Osteoblast (primary cell): Measurements from ENCODE around the gene CBX5. TPM values are rescaled to one million over a fixed set of nuclear protein-coding genes. Genes with fewer than 3 reads are reported as not detected.
A peak's percentile ranks its signal among the peaks of the same experiment; 100 is the strongest.

Experiments
- DNase-seq: peaks from one replicate; pipeline ENCODE4 v3.0.0; 2011; ENCODE audit warnings: low spot score, mixed read lengths; ENCODE audit not compliant: insufficient read length; ENCODE audit errors: missing footprints
- H2AFZ ChIP-seq: 2 replicates; pipeline ENCODE4 v1.6.0; 2011; ENCODE audit warnings: mild to moderate bottlenecking, low read length
- H3K27ac ChIP-seq: 2 replicates; pipeline ENCODE4 v1.5.1; 2011; ENCODE audit warnings: mild to moderate bottlenecking, low read depth, low read length, moderate library complexity
- H3K27me3 ChIP-seq: 2 replicates; pipeline ENCODE4 v1.6.0; 2012; ENCODE audit warnings: mild to moderate bottlenecking, control low read depth, inconsistent platforms, low read length, moderate library complexity; ENCODE audit not compliant: insufficient read depth
- H3K36me3 ChIP-seq: 2 replicates; pipeline ENCODE4 v1.5.1; 2011; ENCODE audit warnings: mild to moderate bottlenecking, low read length, control low read depth, moderate library complexity; ENCODE audit not compliant: insufficient read depth
- H3K4me1 ChIP-seq: 2 replicates; pipeline ENCODE4 v1.5.1; 2011; ENCODE audit warnings: mild to moderate bottlenecking, low read length, control low read depth, moderate library complexity; ENCODE audit not compliant: insufficient read depth
- H3K4me2 ChIP-seq: 2 replicates; pipeline ENCODE4 v1.6.0; 2011; ENCODE audit warnings: mild to moderate bottlenecking, low read length; ENCODE audit not compliant: insufficient read depth
- H3K4me3 ChIP-seq: fragments of 200-600 bp; sonication (generic); 3 replicates; pipeline ENCODE4 v1.5.1; 2012; ENCODE audit warnings: mild to moderate bottlenecking, low read length, inconsistent platforms; ENCODE audit not compliant: insufficient read depth
- H3K79me2 ChIP-seq: 2 replicates; pipeline ENCODE4 v1.6.0; 2012; ENCODE audit warnings: mild to moderate bottlenecking, low read length, control low read depth, inconsistent platforms; ENCODE audit not compliant: insufficient read depth
- H3K9me3 ChIP-seq: 2 replicates; pipeline ENCODE4 v1.5.1; 2011; ENCODE audit warnings: low read depth, low read length, control low read depth
- H4K20me1 ChIP-seq: 2 replicates; pipeline ENCODE4 v1.6.0; 2012; ENCODE audit warnings: mild to moderate bottlenecking, low read length, control low read depth; ENCODE audit not compliant: insufficient read depth
- total RNA-seq: library from RNA; depleted of rRNA; stranded (reverse); fragments of >200 nt; gene quantifications from 2 replicates; pipeline ENCODE4 v1.2.3, GENCODE V29; 2012
- TF ChIP-seq, protein P1 (sequence below): IDR thresholded peaks from 2 replicates; pipeline ENCODE4 v1.5.1; 2011; ENCODE audit warnings: mild to moderate bottlenecking, low read depth, low read length, moderate library complexity; ENCODE audit errors: extremely low read depth

CBX5 gene
- total RNA-seq, 1 donor, result 37.6 TPM

DNA sequence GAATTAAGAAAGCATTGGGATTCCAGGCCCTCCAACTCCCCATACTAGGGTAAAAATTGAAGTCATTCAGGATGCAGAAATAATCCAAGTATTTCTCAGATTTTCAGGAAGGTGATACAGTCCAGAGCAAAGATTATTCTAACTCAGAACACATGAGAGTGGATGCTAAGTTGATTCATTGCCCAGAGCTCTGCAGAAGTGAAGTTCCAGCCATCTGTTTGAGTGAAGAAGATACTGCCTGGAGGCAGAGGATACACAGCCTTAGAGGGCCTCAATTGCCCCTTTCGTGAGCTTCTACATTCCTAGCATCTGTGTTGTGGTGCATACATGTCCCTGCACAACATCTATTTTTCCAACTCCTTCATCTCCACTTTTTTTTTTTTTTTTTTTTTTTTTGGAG lies 54.3 kb downstream of the CBX5 start:
- no peak for DNase-seq
- H3K27me3 ChIP-seq, result no peaks in the 10 kb centered on the region
- TF ChIP-seq, protein P1, sequence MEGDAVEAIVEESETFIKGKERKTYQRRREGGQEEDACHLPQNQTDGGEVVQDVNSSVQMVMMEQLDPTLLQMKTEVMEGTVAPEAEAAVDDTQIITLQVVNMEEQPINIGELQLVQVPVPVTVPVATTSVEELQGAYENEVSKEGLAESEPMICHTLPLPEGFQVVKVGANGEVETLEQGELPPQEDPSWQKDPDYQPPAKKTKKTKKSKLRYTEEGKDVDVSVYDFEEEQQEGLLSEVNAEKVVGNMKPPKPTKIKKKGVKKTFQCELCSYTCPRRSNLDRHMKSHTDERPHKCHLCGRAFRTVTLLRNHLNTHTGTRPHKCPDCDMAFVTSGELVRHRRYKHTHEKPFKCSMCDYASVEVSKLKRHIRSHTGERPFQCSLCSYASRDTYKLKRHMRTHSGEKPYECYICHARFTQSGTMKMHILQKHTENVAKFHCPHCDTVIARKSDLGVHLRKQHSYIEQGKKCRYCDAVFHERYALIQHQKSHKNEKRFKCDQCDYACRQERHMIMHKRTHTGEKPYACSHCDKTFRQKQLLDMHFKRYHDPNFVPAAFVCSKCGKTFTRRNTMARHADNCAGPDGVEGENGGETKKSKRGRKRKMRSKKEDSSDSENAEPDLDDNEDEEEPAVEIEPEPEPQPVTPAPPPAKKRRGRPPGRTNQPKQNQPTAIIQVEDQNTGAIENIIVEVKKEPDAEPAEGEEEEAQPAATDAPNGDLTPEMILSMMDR, result no peak
- no peaks in the 10 kb centered on the region for H3K79me2 ChIP-seq
- H3K36me3 ChIP-seq, result no peaks in the 10 kb centered on the region
- H2AFZ ChIP-seq, result no peak overlapping the region
- H3K4me3 ChIP-seq, result no peak overlapping the region
- H3K27ac ChIP-seq, result no peak overlapping the region
- no peaks in the 10 kb centered on the region for H4K20me1 ChIP-seq
- H3K4me1 ChIP-seq, result peaks cover 45% of the 10 kb centered on the region
- no peaks in the 10 kb centered on the region for H3K9me3 ChIP-seq
- H3K4me2 ChIP-seq, result no peak overlapping the region

DNA sequence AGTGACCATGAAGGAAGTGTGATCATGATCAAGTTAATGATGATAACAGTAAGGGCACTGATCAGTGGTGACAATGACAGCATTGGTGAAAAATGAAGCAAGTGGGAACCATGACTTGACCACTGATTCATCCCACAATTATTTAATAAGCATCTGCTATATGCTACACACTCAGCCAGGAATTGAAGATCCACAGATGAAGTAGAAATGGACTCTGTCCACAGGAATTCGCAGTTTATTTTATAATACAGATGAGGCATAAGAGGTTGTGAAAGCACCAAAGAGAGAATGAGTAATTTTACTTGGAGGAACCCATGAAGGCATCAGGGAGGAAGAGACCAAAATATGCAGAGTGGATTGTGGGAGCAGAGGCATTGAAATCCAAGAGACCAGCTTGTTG lies 57.3 kb downstream of the CBX5 start:
- H3K4me3 ChIP-seq, result no peak overlapping the region

DNA sequence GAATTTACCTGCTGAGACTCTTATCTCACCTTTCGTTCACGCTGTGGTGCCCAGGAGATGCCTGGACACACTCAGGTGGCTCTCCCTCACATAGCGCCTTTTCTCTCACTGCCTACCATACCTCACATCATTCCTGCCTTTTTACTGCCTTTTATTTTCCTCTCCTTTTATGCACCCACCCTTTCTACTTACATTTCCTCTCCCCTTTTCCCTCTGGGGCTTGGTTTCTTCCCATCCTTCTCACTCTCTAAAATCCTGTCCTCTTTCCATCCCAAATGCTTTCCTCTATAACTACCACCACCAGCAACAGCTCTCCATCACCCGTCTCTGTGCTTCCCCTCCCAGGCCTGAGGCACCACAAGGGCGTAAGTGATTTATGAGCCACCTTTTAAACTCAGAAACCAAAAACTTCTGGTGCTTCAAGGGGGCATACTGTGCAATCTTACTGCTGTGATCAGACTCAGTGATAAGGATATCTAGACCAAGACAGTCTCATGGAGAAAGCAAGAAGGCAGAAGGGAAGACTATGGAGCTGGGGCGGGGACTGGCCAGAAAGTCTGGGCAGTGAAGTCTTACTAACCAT lies 58.4 kb downstream of the CBX5 start:
- H3K27me3 ChIP-seq, result no peaks in the 10 kb centered on the region
- H3K9me3 ChIP-seq, result no peaks in the 10 kb centered on the region
- H3K4me2 ChIP-seq, result no peak overlapping the region
- H3K4me1 ChIP-seq, result peaks cover 38% of the 10 kb centered on the region
- TF ChIP-seq, protein P1, result no peak
- no peaks in the 10 kb centered on the region for H3K79me2 ChIP-seq
- H4K20me1 ChIP-seq, result no peaks in the 10 kb centered on the region
- H2AFZ ChIP-seq, result no peak overlapping the region
- H3K36me3 ChIP-seq, result no peaks in the 10 kb centered on the region
- no peak for DNase-seq
- H3K27ac ChIP-seq, result peak overlapping the region; percentile 72
- no peak overlapping the region for H3K4me3 ChIP-seq

More for the DNA sequence above, 57.3 kb downstream of the CBX5 start:
- Histone ChIP-seq H3K4me1 (peaks cover 28% of the 10 kb centered on the region), H3K9me3 (no peaks in the 10 kb centered on the region), H2AFZ (peak overlapping the region; percentile 4), H3K36me3 (no peaks in the 10 kb centered on the region), H3K79me2 (no peaks in the 10 kb centered on the region), H4K20me1 (no peaks in the 10 kb centered on the region), H3K27me3 (no peaks in the 10 kb centered on the region), H3K4me2 (peak overlapping the region; percentile 23), H3K27ac (peak overlapping the region; percentile 72)
- TF ChIP-seq, protein P1, result no peak
- peak; percentile 89 for DNase-seq

DNA sequence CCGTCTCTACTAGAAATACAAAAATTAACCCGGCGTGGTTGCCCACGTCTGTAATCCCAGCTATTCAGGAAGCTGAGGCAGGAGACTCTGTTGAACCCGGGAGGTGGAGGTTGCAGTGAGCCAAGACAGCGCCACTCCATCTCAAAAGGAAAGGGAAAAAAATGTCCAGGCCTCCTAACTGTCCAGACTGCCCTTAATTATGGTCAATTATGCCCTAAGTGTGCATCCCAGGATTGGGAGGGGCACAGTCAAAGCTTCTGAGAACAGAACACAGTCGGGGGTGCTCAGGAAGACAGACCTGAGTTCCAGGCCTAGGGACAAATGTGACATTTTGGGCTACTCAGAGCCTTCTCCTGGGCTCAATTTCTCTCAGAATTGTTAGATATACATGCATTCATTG lies 59.4 kb downstream of the CBX5 start:
- DNase-seq, result no peak
- TF ChIP-seq, protein P1, result no peak
- peak overlapping the region; percentile 3 for H3K4me3 ChIP-seq
- no peaks in the 10 kb centered on the region for H3K79me2 ChIP-seq
- H3K4me1 ChIP-seq, result peaks cover 45% of the 10 kb centered on the region
- no peaks in the 10 kb centered on the region for H4K20me1 ChIP-seq
- no peaks in the 10 kb centered on the region for H3K9me3 ChIP-seq
- H3K4me2 ChIP-seq, result peak overlapping the region; percentile 62
- no peaks in the 10 kb centered on the region for H3K27me3 ChIP-seq
- no peaks in the 10 kb centered on the region for H3K36me3 ChIP-seq
- peak overlapping the region; percentile 21 for H3K27ac ChIP-seq
- H2AFZ ChIP-seq, result peak overlapping the region; percentile 66
